DND-41 (cell line): ENCODE results near the gene PCSK4.
A peak's percentile ranks its signal among the peaks of the same experiment; 100 is the strongest.

ENCODE experiments used
- ATAC-seq: fragments of 200-7000 bp; cut with Tn5 transposase; 3 replicates; pipeline ENCODE4 v1.9.1; 2021; ENCODE audit warnings: low read depth; ENCODE audit not compliant: insufficient read depth
- DNase-seq: peaks from one replicate; pipeline ENCODE4 v3.0.0-alpha.2; 2020
- H2AFZ ChIP-seq: 2 replicates; pipeline ENCODE4 v1.6.0; 2012; ENCODE audit warnings: low read depth, low read length
- H3K27ac ChIP-seq: 2 replicates; pipeline ENCODE4 v1.5.1; 2012; ENCODE audit warnings: low read length, inconsistent platforms
- H3K27me3 ChIP-seq: fragments of 200-600 bp; sonication (generic); 2 replicates; pipeline ENCODE4 v1.6.0; 2012; ENCODE audit warnings: low read length, mild to moderate bottlenecking, inconsistent platforms; ENCODE audit not compliant: insufficient read depth, poor library complexity
- H3K36me3 ChIP-seq: 2 replicates; pipeline ENCODE4 v1.5.1; 2012; ENCODE audit warnings: low read length, inconsistent platforms; ENCODE audit not compliant: insufficient read depth
- H3K4me1 ChIP-seq: 2 replicates; pipeline ENCODE4 v1.5.1; 2012; ENCODE audit warnings: mild to moderate bottlenecking, low read length; ENCODE audit not compliant: insufficient read depth
- H3K4me2 ChIP-seq: 2 replicates; pipeline ENCODE4 v1.6.0; 2012; ENCODE audit warnings: mild to moderate bottlenecking, moderate library complexity, low read length, inconsistent platforms; ENCODE audit not compliant: insufficient read depth
- H3K4me3 ChIP-seq, 2 experiments: fragments of 200-600 bp in 1 of 2; shearing (Covaris generic) in 1 of 2; 2 replicates each; pipeline ENCODE4 v1.5.1; 2012 to 2016; ENCODE audit warnings: inconsistent platforms in 2 of 2, low read length in 2 of 2, mild to moderate bottlenecking in 2 of 2, low read depth in 1 of 2, moderate library complexity in 1 of 2
- H3K79me2 ChIP-seq: 2 replicates; pipeline ENCODE4 v1.6.0; 2012; ENCODE audit warnings: low read length, inconsistent platforms; ENCODE audit not compliant: insufficient read depth
- H3K9ac ChIP-seq: 2 replicates; pipeline ENCODE4 v1.6.0; 2012; ENCODE audit warnings: low read depth, mild to moderate bottlenecking, inconsistent platforms, low read length, moderate library complexity
- H3K9me3 ChIP-seq: 2 replicates; pipeline ENCODE4 v1.5.1; 2012; ENCODE audit warnings: low read length, moderate library complexity, mild to moderate bottlenecking, inconsistent platforms; ENCODE audit not compliant: insufficient read depth, severe bottlenecking
- H4K20me1 ChIP-seq: 2 replicates; pipeline ENCODE4 v1.6.0; 2012; ENCODE audit warnings: low read length; ENCODE audit not compliant: insufficient read depth
- EZH2 ChIP-seq: IDR thresholded peaks from 3 replicates; pipeline ENCODE4 v1.6.1; 2012; ENCODE audit warnings: borderline replicate concordance, low read depth, mild to moderate bottlenecking, moderate library complexity, low read length, inconsistent platforms; ENCODE audit not compliant: severe bottlenecking
- TF ChIP-seq, protein P1 (sequence below): IDR thresholded peaks from 2 replicates; pipeline ENCODE4 v1.5.1; 2012; ENCODE audit warnings: borderline replicate concordance, low read length, moderate library complexity, mild to moderate bottlenecking; ENCODE audit not compliant: poor library complexity, severe bottlenecking; ENCODE audit errors: extremely low read depth

Gene PCSK4

DNA sequence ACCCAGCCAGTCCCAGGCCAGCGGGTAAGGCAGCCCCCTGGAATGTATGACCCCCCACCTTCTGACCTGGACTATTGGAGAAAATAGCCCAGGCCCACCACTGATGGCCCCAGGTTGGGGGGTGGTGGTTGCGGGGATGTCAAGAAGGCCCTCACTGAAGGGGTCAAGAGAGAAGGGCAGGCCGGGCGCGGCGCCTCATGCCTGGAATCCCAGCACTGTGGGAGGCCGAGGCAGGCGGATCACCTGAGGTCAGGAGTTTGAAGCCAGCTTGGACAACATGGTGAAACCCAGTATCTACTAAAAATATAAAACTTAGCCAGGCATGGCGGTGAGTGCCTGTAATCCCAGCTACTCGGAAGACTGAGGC is 24.1 kb upstream of the PCSK4 start:
- Histone ChIP-seq H3K4me3 (no peak overlapping the region), H3K27me3 (no peaks in the 10 kb centered on the region), H3K9ac (no peak overlapping the region), H3K27ac (no peak overlapping the region), H3K4me1 (no peaks in the 10 kb centered on the region), H3K79me2 (no peaks in the 10 kb centered on the region), H3K9me3 (no peaks in the 10 kb centered on the region), H3K36me3 (no peaks in the 10 kb centered on the region), H2AFZ (no peak overlapping the region), H3K4me2 (no peak overlapping the region), H4K20me1 (no peaks in the 10 kb centered on the region; the same call in 1 of the 2 replicates)
- no peak for DNase-seq
- no peak for TF ChIP-seq EZH2
- TF ChIP-seq, protein P1, sequence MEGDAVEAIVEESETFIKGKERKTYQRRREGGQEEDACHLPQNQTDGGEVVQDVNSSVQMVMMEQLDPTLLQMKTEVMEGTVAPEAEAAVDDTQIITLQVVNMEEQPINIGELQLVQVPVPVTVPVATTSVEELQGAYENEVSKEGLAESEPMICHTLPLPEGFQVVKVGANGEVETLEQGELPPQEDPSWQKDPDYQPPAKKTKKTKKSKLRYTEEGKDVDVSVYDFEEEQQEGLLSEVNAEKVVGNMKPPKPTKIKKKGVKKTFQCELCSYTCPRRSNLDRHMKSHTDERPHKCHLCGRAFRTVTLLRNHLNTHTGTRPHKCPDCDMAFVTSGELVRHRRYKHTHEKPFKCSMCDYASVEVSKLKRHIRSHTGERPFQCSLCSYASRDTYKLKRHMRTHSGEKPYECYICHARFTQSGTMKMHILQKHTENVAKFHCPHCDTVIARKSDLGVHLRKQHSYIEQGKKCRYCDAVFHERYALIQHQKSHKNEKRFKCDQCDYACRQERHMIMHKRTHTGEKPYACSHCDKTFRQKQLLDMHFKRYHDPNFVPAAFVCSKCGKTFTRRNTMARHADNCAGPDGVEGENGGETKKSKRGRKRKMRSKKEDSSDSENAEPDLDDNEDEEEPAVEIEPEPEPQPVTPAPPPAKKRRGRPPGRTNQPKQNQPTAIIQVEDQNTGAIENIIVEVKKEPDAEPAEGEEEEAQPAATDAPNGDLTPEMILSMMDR = no peak
- no peak for ATAC-seq

DNA sequence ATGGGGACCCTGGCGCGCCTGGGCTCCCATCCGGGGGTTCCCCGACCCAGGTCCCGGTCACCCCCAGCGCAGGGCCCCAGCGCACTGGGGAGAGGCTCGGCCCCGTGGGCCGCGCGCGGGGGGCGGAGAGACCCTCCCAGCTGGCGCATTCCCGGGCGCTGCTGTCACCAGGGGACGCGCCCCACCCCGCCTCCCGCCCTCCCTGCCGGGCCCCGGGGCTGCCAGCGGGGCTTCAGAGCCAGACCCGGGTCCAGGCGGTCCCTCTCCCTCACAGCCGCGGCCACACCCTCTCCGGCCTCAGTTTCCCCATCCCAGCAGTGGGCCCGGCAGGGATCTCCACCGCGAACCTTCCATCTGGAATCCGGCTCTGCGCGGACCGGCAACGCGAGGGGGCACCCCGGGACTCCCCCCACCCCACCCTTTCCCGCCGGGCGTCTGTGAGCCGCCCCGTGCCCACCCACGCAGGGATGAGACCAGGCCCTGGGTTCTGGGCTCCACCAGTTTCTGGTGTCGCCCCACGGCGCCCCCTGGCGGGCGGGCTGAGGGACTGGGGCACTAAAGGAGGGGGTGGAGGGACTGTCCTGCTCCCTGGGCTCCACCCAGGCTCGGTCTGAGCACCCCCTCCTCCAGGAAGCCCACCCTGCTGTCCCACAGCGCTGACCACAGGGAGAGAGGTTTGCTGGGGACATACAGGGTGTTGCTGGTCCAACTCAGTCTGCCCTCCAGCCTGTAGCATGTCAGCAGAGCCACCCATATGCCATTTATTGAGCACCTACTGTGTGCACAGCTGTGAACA is 23.5 kb upstream of the PCSK4 start:
- ATAC-seq (peak; percentile 72), DNase-seq (peak; percentile 47)
- no peak overlapping the region for H3K27ac ChIP-seq
- H3K4me1 ChIP-seq = no peaks in the 10 kb centered on the region
- H3K79me2 ChIP-seq = no peaks in the 10 kb centered on the region
- no peak overlapping the region for H3K4me2 ChIP-seq
- H3K27me3 ChIP-seq = no peaks in the 10 kb centered on the region
- H3K4me3 ChIP-seq = no peak overlapping the region
- H2AFZ ChIP-seq = no peak overlapping the region
- no peak for TF ChIP-seq EZH2
- TF ChIP-seq, protein P1 = peak; percentile 64
- H3K9me3 ChIP-seq = no peaks in the 10 kb centered on the region
- no peaks in the 10 kb centered on the region; the same call in 1 of the 2 replicates for H4K20me1 ChIP-seq
- no peak overlapping the region for H3K9ac ChIP-seq
- no peaks in the 10 kb centered on the region for H3K36me3 ChIP-seq

DNA sequence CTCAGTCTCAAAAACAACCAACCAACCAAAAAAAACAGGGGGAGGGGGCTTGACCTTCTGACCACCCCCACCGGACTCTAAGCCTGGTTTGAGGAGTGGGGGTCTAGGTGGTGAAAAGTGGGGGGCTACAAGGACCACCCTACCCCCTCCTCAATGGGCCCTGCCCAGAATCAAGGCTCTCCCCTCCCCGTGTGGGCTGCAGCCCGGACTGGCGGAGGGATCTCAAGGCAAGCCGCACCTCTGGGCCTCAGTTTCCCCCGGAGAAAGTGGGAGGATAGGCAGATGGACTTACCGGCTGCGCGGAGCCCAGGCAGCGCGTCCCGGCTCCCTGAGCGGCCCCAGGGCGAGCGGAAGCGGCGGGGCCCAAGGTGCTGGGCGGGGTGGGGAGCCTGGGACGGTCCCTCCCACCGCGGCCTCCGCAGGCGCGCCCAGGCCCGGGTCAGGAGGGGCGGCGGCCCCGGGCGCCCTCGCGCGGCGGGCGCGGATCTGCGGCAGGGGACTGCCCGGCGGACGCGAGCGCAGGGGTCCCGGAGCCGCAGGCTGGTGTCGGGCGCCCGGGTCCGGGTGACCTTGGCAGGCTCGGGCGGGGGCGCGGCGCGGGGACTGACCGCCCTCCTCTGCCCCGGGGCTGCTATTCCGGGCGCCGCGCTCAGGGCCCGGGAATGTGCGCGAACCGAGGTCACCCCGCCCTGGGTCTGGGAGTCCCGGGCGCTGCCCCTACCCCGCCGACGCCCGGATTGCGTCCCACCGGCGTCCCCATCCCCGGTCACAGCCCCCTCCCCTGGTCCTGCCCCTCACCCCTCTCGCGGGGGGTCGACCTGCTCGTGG is 22.7 kb upstream of the PCSK4 start, which contains the start of gene ADAMTSL5:
Gene ADAMTSL5 (minus strand): TSS at position 349 of the 828 bp plus-strand sequence. CDS start 2,076 bp downstream, outside the sequence.
- no peaks in the 10 kb centered on the region for H3K27me3 ChIP-seq
- ATAC-seq = no peak

More for the DNA sequence above, 22.7 kb upstream of the PCSK4 start, which contains the start of gene ADAMTSL5:
- no peak within 1 kb of the TSS for H3K4me3 ChIP-seq
- H3K9me3 ChIP-seq = no peaks in the 10 kb centered on the region
- H3K79me2 ChIP-seq = no peaks in the 10 kb centered on the region
- TF ChIP-seq EZH2 = no peak
- TF ChIP-seq, protein P1 = no peak
- H3K9ac ChIP-seq = no peak within 1 kb of the TSS
- no peaks in the 10 kb centered on the region for H3K4me1 ChIP-seq
- H2AFZ ChIP-seq = no peak within 1 kb of the TSS
- H3K36me3 ChIP-seq = no peaks in the 10 kb centered on the region
- no peaks in the 10 kb centered on the region; the same call in 1 of the 2 replicates for H4K20me1 ChIP-seq
- no peak for DNase-seq
- H3K27ac ChIP-seq = no peak within 1 kb of the TSS
- H3K4me2 ChIP-seq = no peak within 1 kb of the TSS
